Globus pallidus (tissue), 1 donor: ENCODE results near the gene MYEOV.

Experiments
- DNase-seq: peaks from one replicate; pipeline ENCODE4 v3.0.0-alpha.2; 2015; ENCODE audit warnings: low spot score

MYEOV gene

GRCh38 chr11:69286374-69287371 is 7.3 kb upstream of the MYEOV start:
- DNase-seq, result no peak

- no peak for DNase-seq
These were observed 5.7 kb upstream of the MYEOV start for GRCh38 chr11:69287968-69288882.

GRCh38 chr11:69288883-69289242 is 5.1 kb upstream of the MYEOV start:
- DNase-seq, result no peak

DNA sequence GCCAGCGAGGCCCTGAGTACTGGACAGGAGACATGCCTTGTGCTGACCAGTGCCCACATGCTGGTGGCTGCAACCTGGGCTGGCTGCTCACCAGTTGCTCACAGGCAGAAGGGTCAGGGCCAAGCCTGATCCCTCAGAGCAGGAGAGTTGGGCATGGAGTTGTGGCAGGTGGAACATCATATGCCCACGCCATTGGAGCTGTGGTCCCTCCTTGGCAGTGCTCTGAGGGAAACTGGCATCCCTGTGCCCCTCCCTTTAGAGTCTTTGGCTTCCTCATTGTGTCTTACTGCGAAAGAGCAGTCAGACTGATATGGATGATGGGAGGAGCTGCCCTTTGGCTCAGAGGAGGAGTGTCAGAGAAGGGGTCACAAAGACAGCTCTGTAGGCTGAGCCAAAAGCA is 3.1 kb upstream of the MYEOV start:
- DNase-seq, result no peak

DNA sequence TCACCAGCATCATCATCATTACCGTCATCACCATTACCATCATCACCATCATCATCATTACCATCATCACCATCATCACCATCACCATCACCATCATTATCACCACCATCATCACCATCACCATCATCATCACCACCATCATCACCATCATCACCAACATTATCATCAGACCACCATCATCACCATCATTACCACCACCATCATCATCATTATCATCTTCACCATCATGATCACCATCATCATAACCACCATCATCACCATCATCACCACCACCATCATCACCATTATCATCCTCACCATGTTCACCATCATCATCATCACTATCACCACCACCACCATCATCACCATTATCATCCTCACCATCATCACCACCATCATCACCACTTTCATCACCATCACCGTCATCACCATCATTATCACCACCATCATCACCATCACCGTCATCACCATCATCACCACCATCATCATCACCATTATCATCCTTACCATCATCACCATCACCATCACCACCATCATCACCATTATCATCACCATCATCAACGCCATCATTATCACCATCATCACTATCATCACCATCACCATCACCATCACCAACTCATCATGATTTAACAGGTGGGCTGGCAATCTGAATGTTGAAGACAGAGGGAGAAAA is 2.4 kb upstream of the MYEOV start:
- no peak for DNase-seq

DNA sequence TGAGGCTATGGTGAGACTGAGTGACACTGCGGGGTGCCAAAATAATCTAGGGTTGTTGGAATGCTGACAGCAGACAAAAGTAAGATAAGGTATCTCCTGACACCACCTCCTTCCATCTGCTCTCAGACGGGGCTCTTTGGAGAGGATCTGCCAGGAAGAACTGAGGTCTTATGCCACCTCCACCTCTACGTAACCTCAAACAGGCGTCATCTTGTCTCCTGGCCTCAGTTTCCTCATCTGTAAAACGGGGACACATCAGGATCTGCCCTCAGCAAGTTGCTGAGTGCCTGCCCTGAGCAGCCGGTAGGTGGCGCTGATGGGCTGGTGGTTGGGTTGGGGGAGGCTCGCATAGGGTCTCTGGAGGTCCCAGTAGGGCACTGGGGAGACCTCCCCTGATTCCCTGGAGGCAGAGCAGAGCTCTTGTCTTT is 1.7 kb upstream of the MYEOV start:
- DNase-seq, result no peak

GRCh38 chr11:69293087-69293486 is 868 bp upstream of the MYEOV start:
- DNase-seq, result no peak

GRCh38 chr11:69294571-69295078 is 670 bp downstream of the MYEOV start:
- DNase-seq, result no peak

DNA sequence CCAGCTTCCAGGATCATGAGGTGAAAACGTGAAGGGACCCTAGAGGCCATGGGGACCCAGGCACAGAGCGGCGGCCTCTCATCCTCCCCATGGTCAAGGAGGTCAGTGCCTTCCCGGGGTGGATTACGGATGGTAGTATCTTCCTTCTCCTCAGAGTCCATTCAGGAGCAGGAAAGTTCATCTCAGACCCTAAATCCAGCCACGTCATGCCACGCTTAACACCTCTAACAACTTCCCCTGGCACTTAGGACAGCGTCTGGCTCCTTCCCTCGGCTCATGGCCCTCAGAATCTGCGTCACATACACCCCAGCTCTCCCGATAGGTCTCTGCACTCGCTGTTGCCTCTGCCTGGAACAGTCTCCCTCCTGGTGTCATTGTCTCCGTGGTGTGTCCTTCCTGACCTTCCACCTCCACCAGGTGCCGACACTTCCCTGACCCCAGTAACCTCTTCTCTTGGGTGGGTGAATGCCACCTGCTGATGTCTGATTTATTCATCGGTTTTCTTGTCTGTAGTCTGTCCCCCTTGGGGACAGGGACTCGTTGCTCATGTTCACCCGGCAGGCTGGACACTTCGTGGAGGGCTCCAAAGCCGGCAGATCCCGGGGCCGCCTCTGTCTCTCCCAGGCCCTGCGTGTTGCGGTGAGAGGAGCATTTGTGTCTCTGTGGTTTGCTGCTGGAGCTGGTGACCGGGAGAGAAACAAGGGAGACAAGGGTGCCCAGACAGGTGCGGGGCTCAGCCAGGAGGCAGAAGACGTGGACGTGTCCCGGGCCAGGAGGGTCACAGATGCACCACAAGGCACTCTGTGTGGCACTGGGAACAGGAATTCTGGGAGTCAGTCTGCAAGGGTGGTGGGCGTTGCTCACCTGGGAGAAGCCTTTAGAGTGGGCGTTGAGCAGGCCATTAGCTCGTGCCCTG is 1.4 kb downstream of the MYEOV start:
- DNase-seq, result no peak

- no peak for DNase-seq
These were observed 2.3 kb downstream of the MYEOV start for GRCh38 chr11:69295995-69296889.

DNA sequence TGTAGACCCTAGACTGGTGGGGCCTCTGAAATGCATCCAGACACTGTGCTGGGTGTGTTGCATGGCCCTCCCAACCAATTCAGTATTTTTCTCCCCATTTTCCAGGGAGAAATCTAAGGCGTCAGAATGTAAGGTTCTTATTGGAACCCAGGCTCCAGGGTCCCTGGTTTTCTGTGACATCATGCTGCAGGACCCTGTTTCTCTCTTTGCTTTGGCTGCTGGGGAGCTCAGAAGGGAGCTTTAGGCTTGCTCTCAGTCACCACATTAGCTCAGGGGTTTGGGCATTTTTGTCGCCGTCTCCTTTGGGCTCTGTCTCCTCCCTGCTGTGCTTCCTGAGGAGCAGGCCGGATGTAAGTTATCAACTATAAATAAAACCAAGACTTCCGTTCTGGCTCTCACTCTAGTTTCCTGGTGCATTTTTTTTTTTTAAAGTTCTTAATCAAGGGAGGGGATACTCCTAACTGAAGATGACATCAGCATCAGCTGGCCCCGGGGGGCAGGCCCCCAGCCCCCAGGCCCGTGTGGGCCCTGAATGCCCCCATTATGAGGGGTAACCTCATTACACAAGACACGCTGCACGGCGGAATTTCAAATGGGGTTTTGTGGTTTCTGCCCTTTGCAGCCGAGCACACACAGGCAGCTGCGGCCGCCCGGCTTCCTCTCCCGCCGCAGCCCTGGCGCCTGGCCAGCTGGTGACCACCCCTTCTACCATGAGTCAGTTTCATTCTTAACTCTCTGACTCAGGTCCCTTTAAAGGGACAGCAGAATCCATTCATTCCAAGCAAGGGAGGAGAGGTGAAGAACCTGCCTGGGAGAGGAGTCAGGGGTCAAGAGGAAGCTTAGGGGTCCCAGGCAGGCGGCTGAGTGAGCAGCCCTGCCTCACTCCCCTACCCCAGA is 3.2 kb downstream of the MYEOV start:
- DNase-seq, result peak; percentile 58

DNA sequence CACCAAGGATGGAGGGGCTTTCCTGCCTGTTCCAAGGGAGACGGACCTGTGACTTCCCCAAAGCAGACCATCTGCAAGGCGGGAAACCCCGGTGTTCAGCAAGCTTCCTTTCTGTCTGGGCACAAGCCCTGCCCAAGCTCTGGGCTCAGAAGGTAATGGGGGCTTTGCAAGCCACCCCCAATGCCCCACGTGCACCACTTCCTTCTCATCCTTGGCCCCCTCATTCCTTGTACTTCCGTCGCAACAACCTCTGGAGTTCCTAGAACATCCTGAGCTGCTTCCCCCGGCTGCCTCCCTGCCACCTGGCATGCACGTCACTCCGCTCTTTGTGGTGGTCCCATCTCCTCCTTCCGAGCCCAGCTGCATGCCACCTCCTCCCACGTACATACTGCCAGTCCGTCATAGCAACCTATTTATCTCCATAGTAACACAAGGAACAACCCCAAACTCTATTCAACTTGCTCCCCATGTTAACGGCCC is 3.9 kb downstream of the MYEOV start:
- peak; percentile 36 for DNase-seq

GRCh38 chr11:69298267-69299022 is 4.5 kb downstream of the MYEOV start:
- DNase-seq, result peak; percentile 68

GRCh38 chr11:69299023-69299461 is 5.1 kb downstream of the MYEOV start:
- no peak for DNase-seq

GRCh38 chr11:69299572-69299971 is 5.6 kb downstream of the MYEOV start:
- DNase-seq, result no peak

GRCh38 chr11:69300120-69301060 is 6.4 kb downstream of the MYEOV start:
- DNase-seq, result no peak

DNA sequence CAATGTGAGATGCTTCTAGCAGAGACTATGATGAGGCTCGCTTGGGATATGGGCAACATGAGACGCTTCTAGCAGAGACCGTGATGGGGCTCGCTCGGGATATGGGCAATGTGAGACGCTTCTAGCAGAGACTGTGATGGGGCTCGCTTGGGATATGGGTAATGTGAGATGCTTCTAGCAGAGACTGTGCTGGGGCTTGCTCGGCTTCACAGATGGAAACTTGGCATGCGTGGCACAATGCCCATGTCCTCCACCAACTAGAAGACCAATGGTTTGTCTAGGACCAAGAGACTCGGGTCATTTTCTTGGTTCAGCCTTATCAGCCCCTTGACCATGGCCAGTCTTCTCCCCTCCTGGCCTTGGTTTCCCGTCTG is 7.1 kb downstream of the MYEOV start:
- DNase-seq, result no peak
